Transverse colon (tissue), 4 donors: ENCODE results near the gene PECR. TPM values are rescaled to one million over a fixed set of nuclear protein-coding genes. Genes with fewer than 3 reads are reported as not detected.
A peak's percentile ranks its signal among the peaks of the same experiment; 100 is the strongest.

Source experiments
- DNase-seq: peaks from one replicate; pipeline ENCODE4 v3.0.0-alpha.2; 2019
- H3K27ac ChIP-seq, 4 donors: fragments of 200-600 bp; sonication (generic); 2 replicates each; pipeline ENCODE4 v1.5.1; 2016 to 2018; ENCODE audit warnings: inconsistent platforms in 4 of 4
- H3K27me3 ChIP-seq: fragments of 200-600 bp; sonication (generic); 2 replicates; pipeline ENCODE4 v1.5.1; 2017; ENCODE audit warnings: inconsistent platforms
- H3K36me3 ChIP-seq, 4 donors: fragments of 200-600 bp; sonication (generic); 2 replicates each; pipeline ENCODE4 v1.5.1; 2017 to 2019; ENCODE audit warnings: inconsistent platforms in 4 of 4
- H3K4me1 ChIP-seq, 4 donors: fragments of 200-600 bp; sonication (generic); 2 replicates each; pipeline ENCODE4 v1.5.1; 2017 to 2020; ENCODE audit warnings: inconsistent platforms in 4 of 4
- H3K4me3 ChIP-seq, 4 donors: fragments of 200-600 bp; sonication (generic); 1 replicate in 1 of 4; 2 replicates in 3 of 4; pipeline versions ENCODE4 v1.5.1 to v1.6.1; 2017 to 2019; ENCODE audit warnings: inconsistent platforms in 4 of 4
- H3K9me3 ChIP-seq, 2 donors: fragments of 200-600 bp; sonication (generic); 2 replicates each; pipeline ENCODE4 v1.5.1; 2017 to 2019; ENCODE audit warnings: inconsistent platforms in 2 of 2
- EP300 ChIP-seq: sonication (generic); formaldehyde crosslinking; IDR thresholded peaks from one replicate; pipeline ENCODE4 v1.6.1; 2017; ENCODE audit warnings: antibody characterized with exemption, low read depth
- POLR2A ChIP-seq: fragments of 450-650 bp; IDR thresholded peaks from one replicate; pipeline ENCODE4 v1.6.1; 2016; ENCODE audit warnings: antibody characterized with exemption, mild to moderate bottlenecking, moderate library complexity
- POLR2AphosphoS5 ChIP-seq, 3 donors: sonication (generic); formaldehyde crosslinking; IDR thresholded peaks; one replicate each; pipeline ENCODE4 v1.6.1; 2016; ENCODE audit warnings: antibody characterized with exemption in 3 of 3
- WGBS, 2 donors: methylation state at CpG; one replicate each; pipeline ENCODE4 v1.1.5; 2018; ENCODE audit warnings: low coverage in 1 of 2; 5-methylcytosine and 5-hydroxymethylcytosine counted together
- in situ Hi-C, 4 donors: fragments of 200-750 bp; cut with MboI; loops; one replicate each; pipeline versions ENCODE4 v1.15.0 to v1.15.1; 2017; ENCODE audit warnings: low sequenced_read_pairs in 3 of 4, low pct_ligation_motif_present in 1 of 4, low pct_unique_long_range_greater_than_20kb in 1 of 4
- intact Hi-C: fragments of 100-400 bp; cut with DNase I; formaldehyde crosslinking; loops from one replicate; pipeline ENCODE4 v1.15.1; 2023; ENCODE audit warnings: low total_unique reads
- total RNA-seq, 4 donors: library from RNA; depleted of rRNA; stranded (reverse); fragments of >200 nt; gene quantifications; one replicate each; pipeline ENCODE4 v1.1.0, GENCODE V29; 2016
- TF ChIP-seq, protein P1 (sequence below), 5 experiments: fragments of 200-600 bp in 3 of 5; fragments of 450-650 bp in 2 of 5; sonication (generic) in 3 of 5; IDR thresholded peaks; 1 replicate in 2 of 5; 2 replicates in 3 of 5; pipeline ENCODE4 v1.5.1; 2016 to 2017; ENCODE audit warnings: antibody characterized with exemption in 5 of 5, inconsistent platforms in 3 of 5, mild to moderate bottlenecking in 2 of 5, moderate library complexity in 1 of 5

PECR gene
- total RNA-seq, 4 donors from 2014 or later: 10.3 to 137 (median 25.8) TPM

- intact Hi-C loops (no loop called here), in situ Hi-C loops (loop anchor here in 2 of 4 donors (25.0 kb wide), 1 partner anchor 303 kb away; the partner anchor contains the start of gene SMARCAL1 (in 2 of the 2))
- no peaks in the 10 kb centered on the region for H3K27me3 ChIP-seq
- H3K27ac ChIP-seq: peak within 1 kb of the TSS; percentile 89 to 97 (median 94)
- DNase-seq: peak; percentile 99
- peaks cover 0 to 24% (median 3%) of the 10 kb centered on the region in 4 donors for H3K36me3 ChIP-seq
- peak within 1 kb of the TSS; percentile 75 to 98 (median 86) for H3K4me3 ChIP-seq
- TF ChIP-seq EP300 (peak; percentile 14), POLR2A (peak; percentile 73), POLR2AphosphoS5 (IDR thresholded peaks at IDR 0.05) (peak; percentile 71 to 84 (median 84))
- TF ChIP-seq, protein P1, sequence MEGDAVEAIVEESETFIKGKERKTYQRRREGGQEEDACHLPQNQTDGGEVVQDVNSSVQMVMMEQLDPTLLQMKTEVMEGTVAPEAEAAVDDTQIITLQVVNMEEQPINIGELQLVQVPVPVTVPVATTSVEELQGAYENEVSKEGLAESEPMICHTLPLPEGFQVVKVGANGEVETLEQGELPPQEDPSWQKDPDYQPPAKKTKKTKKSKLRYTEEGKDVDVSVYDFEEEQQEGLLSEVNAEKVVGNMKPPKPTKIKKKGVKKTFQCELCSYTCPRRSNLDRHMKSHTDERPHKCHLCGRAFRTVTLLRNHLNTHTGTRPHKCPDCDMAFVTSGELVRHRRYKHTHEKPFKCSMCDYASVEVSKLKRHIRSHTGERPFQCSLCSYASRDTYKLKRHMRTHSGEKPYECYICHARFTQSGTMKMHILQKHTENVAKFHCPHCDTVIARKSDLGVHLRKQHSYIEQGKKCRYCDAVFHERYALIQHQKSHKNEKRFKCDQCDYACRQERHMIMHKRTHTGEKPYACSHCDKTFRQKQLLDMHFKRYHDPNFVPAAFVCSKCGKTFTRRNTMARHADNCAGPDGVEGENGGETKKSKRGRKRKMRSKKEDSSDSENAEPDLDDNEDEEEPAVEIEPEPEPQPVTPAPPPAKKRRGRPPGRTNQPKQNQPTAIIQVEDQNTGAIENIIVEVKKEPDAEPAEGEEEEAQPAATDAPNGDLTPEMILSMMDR (IDR thresholded peaks at IDR 0.05): no peak
- H3K4me1 ChIP-seq: peaks cover 8 to 40% (median 20%) of the 10 kb centered on the region in 4 donors
- WGBS, 2 donors: 0 to 1% methylated on average over 1 to 57 of the region's 57 CpGs
- H3K9me3 ChIP-seq: no peaks in the 10 kb centered on the region
These were observed 27.6 kb upstream of the PECR start, which contains the start of gene XRCC5 for GRCh38 chr2:216108967-216109921. Gene XRCC5 (plus strand): TSS chr2:216109348. CDS start chr2:216109437, 89 bp downstream.

- TF ChIP-seq, protein P1 (IDR thresholded peaks at IDR 0.05): no peak
- TF ChIP-seq EP300 (no peak), POLR2AphosphoS5 (IDR thresholded peaks at IDR 0.05) (no peak), POLR2A (no peak)
- intact Hi-C loops (no loop called here), in situ Hi-C loops (loop anchor here in 2 of 4 donors (25.0 kb wide), 1 partner anchor 304 kb away; the partner anchor contains the start of gene SMARCAL1 (in 2 of the 2))
- peak overlapping the region; percentile 89 to 97 (median 94) for H3K27ac ChIP-seq
- peaks cover 0 to 19% (median 3%) of the 10 kb centered on the region in 4 donors for H3K36me3 ChIP-seq
- 49 to 65% methylated on average over 3 to 6 of the region's 6 CpGs for WGBS, 2 donors
- peak overlapping the region in 3 of 4 donors; percentile 25 to 98 (median 83) for H3K4me3 ChIP-seq
- no peaks in the 10 kb centered on the region for H3K27me3 ChIP-seq
- no peaks in the 10 kb centered on the region for H3K9me3 ChIP-seq
- peaks cover 8 to 33% (median 18%) of the 10 kb centered on the region in 4 donors for H3K4me1 ChIP-seq
- no peak for DNase-seq
These were observed 26.8 kb upstream of the PECR start for GRCh38 chr2:216108310-216108966.

- intact Hi-C loops (no loop called here), in situ Hi-C loops (loop anchor here in 2 of 4 donors (25.0 kb wide), 1 partner anchor 305 kb away; the partner anchor contains the start of gene SMARCAL1 (in 2 of the 2))
- Histone ChIP-seq H3K4me1 (peaks cover 8 to 27% (median 18%) of the 10 kb centered on the region in 4 donors), H3K9me3 (no peaks in the 10 kb centered on the region), H3K27me3 (no peaks in the 10 kb centered on the region), H3K4me3 (no peak overlapping the region), H3K27ac (peak overlapping the region in 1 of 4 donors; percentile 89), H3K36me3 (peaks cover 0 to 13% (median 3%) of the 10 kb centered on the region in 4 donors)
- TF ChIP-seq POLR2AphosphoS5 (IDR thresholded peaks at IDR 0.05): no peak
- TF ChIP-seq, protein P1 (IDR thresholded peaks at IDR 0.05): no peak
- no peak for TF ChIP-seq POLR2A
- no peak for TF ChIP-seq EP300
- no peak for DNase-seq
- WGBS, 2 donors: 71 to 81% methylated on average over 9 to 13 of the region's 13 CpGs
These were observed 26.2 kb upstream of the PECR start for GRCh38 chr2:216107760-216108159.
